H54 (cell line): Measurements from ENCODE around the gene EIF2S3.

Source experiments
- DNase-seq: peaks from one replicate; pipeline ENCODE4 v3.0.0; 2011; ENCODE audit warnings: low spot score, mixed read lengths; ENCODE audit not compliant: insufficient read length
- FAIRE-seq: peaks from 3 replicates; lab custom pipeline; 2011; peaks lifted over from hg19 to GRCh38; lab: Jason Lieb, UNC
- POLR2A ChIP-seq: IDR thresholded peaks from 2 replicates; pipeline ENCODE4 v1.6.1; 2011; ENCODE audit warnings: low read depth, mild to moderate bottlenecking, low read length

Gene EIF2S3

GRCh38 chrX:24125028-24125612 is 70.4 kb downstream of the EIF2S3 start:
- DNase-seq: no peak
- no peak for TF ChIP-seq POLR2A
- FAIRE-seq: no peak
